NCI-H510A (cell line): ENCODE measurements around the gene GPR146.
A peak's percentile ranks its signal among the peaks of the same experiment; 100 is the strongest.

Experiments
- DNase-seq: peaks from one replicate; lab custom pipeline; 2025; lab: John Stamatoyannopoulos, UW

GPR146 gene

DNA sequence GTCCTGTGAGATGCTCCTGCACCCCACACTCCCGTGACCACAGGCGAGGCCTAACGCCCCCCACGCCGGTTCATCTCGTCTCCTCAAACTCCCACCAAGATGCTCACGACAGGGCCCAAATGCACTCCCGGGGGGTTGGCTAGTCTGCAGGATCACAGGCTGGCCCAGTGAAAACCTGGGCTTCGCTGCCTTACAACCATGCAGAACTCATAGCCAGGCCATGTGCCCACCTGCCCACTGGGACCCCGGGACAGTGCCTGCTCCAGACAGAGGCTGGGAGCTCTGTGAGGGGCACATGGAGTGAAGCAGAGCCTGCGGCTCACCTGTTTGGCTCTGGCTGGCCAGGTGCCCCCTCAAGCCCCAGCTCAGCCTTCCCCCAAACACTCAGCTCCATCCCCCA lies 34.2 kb downstream of the GPR146 start:
- no peak for DNase-seq

- no peak for DNase-seq
These were observed 34.6 kb downstream of the GPR146 start for GRCh38 chr7:1078985-1079384.

DNA sequence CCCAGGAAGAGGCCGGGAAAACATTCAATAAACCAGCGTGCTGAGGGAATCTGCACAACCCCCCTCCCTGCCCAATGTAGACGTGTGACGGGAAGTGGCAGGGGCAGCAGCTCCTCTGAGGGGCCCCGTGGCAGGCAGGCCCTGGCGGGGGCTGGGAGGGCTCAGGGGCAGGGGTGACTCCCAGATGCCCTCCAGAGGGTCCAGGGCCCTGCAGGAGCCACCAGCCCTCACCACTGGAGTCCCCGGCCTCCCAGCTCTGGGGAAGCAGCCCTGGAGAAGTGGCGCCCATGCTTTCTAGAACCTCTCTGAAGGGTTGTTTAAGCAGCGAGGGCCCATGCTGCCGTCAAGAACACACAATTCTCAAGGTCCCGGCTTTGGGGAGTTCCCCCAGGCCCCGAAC lies 35.2 kb downstream of the GPR146 start:
- DNase-seq: no peak

DNA sequence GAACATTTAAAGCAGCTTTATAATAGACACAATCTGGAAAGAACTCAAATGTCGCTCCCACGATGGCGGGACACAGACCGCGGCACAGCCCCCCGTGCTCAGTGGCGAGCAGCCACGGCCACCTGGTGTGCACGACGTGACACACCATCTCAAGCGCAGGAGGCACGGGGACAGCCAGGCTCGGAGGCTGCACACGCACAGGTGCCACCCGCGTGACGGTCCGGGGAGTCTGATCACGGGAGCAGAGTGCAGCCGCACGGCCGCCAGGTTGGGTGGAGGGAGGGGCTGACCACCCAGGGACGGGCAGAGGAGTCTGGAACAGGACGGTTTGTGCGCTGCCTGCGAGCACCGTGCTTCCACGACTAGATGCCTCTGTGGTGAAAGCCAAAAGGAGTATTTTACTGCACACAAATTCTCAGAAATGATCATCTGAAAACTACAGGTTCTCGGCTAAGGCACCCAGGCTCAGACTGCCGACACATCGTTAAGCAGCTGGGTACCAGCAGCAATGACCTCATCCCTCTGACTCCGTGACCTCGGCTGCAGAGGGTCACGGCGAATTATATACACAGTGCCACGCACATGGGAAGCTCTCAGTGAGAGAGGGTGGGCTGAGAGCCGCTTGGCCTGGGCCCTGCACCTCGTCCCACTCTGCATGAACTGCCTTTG lies 36.0 kb downstream of the GPR146 start:
- DNase-seq: no peak

GRCh38 chr7:1080921-1081255 lies 36.5 kb downstream of the GPR146 start:
- DNase-seq: no peak

GRCh38 chr7:1081336-1081735 lies 37.0 kb downstream of the GPR146 start:
- DNase-seq: no peak

DNA sequence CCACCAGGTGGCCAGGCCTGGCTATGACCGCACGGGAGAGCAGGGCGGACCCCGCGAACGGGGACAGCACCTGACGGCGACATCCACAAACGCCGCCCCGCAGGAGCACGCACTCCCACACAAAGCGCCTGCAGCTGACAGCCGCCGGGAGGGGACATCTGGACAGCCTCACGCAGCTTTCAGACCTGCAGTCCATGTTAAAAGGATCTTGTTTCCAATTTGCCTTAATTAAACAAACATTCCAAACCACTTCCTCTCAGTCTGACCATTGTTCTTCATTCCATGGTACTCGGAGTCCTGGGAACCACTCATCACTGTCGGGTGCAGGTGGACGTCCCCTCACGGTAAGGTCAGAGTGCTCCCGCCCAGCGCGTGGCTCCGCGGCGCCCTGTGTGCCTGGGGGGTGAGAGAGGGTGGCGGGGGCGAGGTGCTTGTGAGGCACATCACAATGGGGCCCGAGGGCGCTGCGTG lies 37.6 kb downstream of the GPR146 start:
- peak; percentile 2 for DNase-seq

GRCh38 chr7:1083729-1084657 lies 39.6 kb downstream of the GPR146 start:
- no peak for DNase-seq

GRCh38 chr7:1085266-1085665 lies 40.9 kb downstream of the GPR146 start:
- DNase-seq: no peak

DNA sequence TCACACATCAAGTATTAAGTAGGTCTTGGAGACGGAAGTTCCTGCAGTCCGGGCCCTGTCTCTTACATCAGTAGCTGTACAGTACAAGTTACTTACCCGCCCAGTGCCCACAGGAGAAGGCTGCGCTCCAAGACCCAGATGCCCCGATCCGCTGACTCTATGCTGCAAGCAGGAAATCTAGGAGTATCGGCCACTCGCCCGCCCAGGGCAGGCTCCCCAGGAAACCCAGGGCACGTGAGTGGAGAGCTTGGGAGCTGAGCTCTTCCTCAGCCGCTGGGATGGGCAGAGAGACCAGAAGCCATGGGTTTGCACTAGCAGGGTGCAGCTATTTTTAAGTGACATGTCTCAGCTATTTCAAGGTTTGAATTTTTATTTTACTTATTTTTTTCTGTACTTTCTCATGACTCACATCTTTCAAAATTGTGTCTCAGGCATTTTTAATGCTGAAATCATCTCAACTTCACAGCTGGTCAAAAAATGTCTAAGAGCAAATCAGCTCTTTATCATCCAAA lies 41.6 kb downstream of the GPR146 start:
- DNase-seq: no peak

- no peak for DNase-seq
These were observed 42.5 kb downstream of the GPR146 start for GRCh38 chr7:1086588-1087464.

GRCh38 chr7:1087465-1087814 lies 43.1 kb downstream of the GPR146 start:
- no peak for DNase-seq

DNA sequence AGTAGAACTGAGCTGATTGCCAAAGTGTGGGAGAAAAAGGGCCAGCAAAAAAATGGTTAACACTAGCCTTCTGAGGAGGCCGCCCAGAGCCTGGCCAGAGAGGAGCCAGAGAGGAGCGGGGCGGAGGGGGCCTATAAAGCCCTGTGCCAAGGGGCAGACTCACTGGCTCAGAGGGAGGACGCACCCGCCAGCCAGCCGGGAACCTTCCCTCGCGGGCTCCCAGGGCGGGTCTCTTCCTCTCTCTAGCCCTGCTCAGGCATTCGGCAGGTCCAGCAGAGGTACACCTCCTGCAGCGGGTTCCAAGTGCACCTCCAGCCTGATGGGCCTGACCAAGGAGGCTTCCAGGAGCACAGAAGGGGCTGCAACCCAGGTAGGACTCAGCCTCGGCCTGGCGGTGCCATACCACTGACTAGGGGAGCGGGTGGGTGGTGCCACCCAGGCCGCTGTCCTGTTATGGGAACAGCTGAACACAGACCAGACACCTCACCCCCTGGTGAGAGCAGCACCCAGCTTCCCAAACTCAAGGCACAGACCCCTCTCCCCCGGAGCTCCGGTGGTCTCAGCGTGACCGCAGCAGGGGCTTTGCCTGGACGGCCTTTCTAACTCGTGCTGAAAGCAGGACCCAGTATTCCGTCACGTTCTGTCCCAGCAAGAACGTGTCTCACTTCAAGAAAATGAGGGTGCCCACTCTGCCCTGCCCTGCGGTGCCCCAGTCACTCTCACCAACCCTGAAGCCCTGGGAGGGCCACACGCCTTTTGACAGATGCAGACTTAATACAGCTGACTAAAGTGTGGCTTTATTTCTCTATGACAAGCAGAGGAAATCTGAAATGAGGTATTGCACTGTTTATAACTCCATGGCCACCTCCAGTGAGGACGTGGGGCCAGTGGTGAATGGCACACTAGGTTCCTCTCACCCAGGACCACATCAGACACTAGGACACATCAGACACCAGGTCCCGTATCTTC lies 43.9 kb downstream of the GPR146 start, which contains the start of gene GPER1:
Gene GPER1 (plus strand): TSS at position 162 of the 969 bp plus-strand sequence. CDS start 3,616 bp downstream, outside the sequence.
- DNase-seq: no peak

- no peak for DNase-seq
These were observed 45.9 kb downstream of the GPR146 start for GRCh38 chr7:1090236-1090635.

- no peak for DNase-seq
These were observed 46.6 kb downstream of the GPR146 start for GRCh38 chr7:1090686-1091643.

DNA sequence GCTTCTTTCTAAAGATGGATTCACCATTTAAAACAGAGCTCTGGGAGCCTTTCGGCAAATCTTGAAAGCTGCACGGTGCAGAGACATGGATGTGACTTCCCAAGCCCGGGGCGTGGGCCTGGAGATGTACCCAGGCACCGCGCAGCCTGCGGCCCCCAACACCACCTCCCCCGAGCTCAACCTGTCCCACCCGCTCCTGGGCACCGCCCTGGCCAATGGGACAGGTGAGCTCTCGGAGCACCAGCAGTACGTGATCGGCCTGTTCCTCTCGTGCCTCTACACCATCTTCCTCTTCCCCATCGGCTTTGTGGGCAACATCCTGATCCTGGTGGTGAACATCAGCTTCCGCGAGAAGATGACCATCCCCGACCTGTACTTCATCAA lies 47.3 kb downstream of the GPR146 start:
- no peak for DNase-seq

- DNase-seq: no peak
These were observed 47.9 kb downstream of the GPR146 start for GRCh38 chr7:1092161-1092632.

- no peak for DNase-seq
These were observed 48.6 kb downstream of the GPR146 start for GRCh38 chr7:1092806-1093501.

- DNase-seq: no peak
These were observed 49.1 kb downstream of the GPR146 start for GRCh38 chr7:1093502-1093843.
